Epithelial cell of proximal tubule (primary cell): ENCODE data around the gene ZNF831. TPM values are rescaled to one million over a fixed set of nuclear protein-coding genes. Genes with fewer than 3 reads are reported as not detected.

Source experiments
- DNase-seq: peaks from one replicate; pipeline ENCODE4 v3.0.0-alpha.2; 2011; ENCODE audit warnings: low read depth
- H3K4me3 ChIP-seq: 2 replicates; pipeline ENCODE4 v1.5.1; 2011; ENCODE audit warnings: low read depth, mild to moderate bottlenecking, low read length
- CTCF ChIP-seq: conservative IDR thresholded peaks from 2 replicates; pipeline ENCODE4 v1.5.1; 2012; ENCODE audit warnings: low read depth, mild to moderate bottlenecking, low read length
- total RNA-seq: library from RNA; depleted of rRNA; stranded (reverse); fragments of >200 nt; gene quantifications from 2 replicates; pipeline ENCODE4 v1.2.3, GENCODE V29; 2015

ZNF831 gene
- total RNA-seq, 1 donor from 2014 or later = not detected

DNA sequence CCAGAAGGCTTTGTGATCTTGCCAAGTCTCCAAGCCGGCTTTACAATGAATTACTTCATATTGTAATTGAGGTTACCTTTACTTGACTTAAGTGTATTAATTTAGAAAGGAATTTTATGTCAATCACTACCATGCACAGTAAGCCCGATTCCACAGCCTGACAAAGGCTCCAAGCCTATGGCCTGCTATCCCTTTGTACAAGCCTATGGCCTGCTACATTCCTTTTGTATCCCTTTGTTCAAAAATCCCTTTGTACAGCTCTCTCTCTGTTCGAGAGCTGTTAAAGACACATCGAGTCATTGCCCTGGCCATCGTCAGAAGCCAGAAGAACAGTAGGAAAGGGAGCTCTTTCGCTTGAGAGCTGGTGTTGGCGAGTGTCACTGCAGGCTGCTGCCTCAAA, 134.1 kb downstream of the ZNF831 start:
- DNase-seq = no peak
- no peak for TF ChIP-seq CTCF
- H3K4me3 ChIP-seq = no peak overlapping the region

DNA sequence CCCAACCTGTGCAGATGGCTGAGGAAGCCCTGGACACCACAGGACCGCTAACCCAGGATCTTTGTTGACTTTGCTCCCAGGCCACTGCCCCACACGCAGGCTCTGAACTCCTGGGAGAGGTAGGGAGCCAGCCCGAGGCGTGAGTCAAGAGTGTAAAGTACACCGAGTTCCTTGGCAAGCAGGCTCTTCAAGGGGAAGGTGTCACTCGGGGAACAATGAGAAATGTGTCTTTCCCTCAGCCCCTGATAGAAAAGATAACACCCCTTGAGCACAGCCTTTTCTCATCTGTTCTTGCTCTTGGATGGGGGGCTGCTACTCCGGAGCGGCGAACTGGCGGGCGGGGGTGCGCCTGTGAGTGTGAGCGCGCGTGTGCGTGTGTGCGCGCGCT, 136.3 kb downstream of the ZNF831 start:
- DNase-seq = no peak
- TF ChIP-seq CTCF = no peak
- no peak overlapping the region for H3K4me3 ChIP-seq

DNA sequence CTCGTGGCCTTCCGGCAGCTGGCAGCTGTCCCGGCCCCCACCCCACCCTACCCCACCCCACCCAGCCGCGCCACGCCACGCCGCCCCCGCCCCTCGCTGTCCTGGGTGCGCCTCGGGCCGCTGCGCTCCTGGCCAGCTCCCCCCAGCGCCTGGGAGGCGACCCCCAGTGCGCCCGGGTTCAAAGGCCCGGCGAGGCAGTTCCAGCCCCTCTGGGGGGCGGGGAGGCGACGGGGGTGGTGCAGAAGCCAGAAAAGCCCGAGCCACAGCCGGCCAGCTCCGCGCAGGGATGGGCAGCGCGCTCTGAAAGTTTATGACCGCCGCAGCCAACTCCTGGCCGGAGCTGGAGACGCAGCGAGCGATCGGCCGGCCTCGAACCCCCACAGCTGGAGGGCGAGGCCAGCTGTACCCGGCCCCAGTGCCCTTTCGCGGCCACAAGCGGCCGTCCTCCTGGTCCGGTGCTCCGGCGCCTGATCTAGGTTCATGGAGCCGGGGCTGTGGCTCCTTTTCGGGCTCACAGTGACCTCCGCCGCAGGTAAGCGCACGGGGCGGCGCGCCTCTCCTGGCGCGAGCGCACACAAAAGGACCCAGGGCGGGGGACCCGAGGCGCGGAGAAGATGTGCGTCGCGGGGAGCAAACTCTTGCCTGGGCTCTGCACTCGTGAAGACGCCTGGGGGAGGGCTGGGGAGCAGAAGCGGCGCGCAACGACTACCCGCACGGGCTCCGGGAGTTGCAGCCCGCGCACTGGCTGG, 136.9 kb downstream of the ZNF831 start, which contains the start of gene EDN3:
Gene EDN3 (plus strand): TSS at position 279 of the 749 bp plus-strand sequence. CDS start 202 bp downstream, at position 481.
- DNase-seq = no peak

DNA sequence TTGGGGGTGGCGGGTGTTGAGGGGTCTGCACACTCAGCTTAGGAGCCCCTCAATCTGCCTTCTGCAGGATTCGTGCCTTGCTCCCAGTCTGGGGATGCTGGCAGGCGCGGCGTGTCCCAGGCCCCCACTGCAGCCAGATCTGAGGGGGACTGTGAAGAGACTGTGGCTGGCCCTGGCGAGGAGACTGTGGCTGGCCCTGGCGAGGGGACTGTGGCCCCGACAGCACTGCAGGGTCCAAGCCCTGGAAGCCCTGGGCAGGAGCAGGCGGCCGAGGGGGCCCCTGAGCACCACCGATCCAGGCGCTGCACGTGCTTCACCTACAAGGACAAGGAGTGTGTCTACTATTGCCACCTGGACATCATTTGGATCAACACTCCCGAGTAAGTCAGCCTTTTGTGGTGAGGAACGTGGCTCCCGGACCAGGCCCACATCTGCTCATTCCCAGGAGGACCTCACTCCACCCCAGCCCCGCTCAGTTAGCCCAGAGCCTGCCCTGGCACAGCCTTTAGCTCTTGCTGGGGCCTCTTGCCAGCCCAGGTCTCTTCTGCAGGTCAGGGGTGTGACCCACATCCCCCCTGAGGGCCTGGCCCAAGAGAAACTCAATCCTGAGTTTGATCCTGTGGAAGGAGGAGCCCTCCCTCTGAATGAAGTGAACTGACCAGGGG, 137.9 kb downstream of the ZNF831 start:
- TF ChIP-seq CTCF = no peak
- DNase-seq = no peak
- H3K4me3 ChIP-seq = no peak overlapping the region

More for the DNA sequence above, 136.9 kb downstream of the ZNF831 start, which contains the start of gene EDN3:
- TF ChIP-seq CTCF = no peak
- no peak within 1 kb of the TSS for H3K4me3 ChIP-seq

DNA sequence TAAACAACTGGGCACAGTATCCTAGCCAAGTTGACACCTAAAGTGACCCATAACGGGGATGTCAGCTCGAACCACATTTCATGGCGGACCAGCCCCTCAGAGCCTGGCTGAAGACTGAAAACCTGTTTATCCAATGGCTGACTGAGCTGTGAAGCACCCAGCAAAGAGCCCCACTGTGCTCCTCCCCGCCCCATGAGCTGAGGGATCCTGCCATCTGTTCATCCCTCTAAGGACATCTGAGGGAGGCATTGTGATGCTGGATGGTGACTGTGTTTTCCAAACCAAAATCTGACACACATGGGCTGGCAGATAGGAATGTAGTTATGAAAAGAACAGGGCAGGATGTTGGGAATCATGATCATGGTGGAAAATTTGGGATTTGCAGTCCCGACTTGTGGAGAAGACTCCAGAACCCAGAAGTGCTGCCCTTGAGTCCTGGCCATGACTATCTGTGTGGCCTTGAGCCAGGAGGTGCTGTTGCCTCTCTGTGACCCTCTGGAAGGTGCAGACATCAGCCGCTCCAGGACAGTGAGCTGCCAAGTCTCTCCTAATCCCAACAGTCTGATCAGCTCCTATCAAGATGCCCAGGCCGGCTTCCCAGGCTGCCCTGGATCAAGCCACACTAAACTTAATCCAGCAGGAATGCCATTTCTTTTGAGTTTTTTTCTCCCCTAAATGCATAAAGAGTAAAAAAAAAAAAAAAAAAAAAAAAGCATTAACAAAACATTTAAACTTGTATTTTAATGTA, 142.5 kb downstream of the ZNF831 start:
- TF ChIP-seq CTCF = no peak
- no peak overlapping the region for H3K4me3 ChIP-seq
- DNase-seq = no peak

DNA sequence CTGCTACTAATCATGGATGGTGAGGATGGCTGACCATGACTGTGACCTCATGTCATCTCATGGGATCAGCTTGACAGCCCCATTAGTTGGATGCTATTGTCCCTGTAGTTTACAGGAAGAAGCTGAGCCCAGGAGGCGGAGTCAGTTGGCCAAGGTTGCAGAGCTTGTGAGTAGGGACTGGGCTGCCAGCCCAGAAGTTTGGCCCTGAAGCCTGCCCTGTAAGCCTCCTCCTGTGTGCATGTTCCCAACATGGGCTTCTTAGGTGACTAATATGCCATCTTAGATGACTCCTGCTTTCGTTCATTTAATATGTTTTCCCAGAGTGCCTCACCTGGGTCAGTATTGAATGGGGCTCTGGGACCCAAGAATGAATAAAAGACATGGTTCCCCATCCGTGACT, 143.6 kb downstream of the ZNF831 start:
- no peak for TF ChIP-seq CTCF
- DNase-seq = no peak
- no peak overlapping the region for H3K4me3 ChIP-seq

Other genes with a start within 250 kb of the ZNF831 start
- 52.4 and 83.1 TPM in 2 replicates for gene NELFCD, start 182.6 kb upstream of the ZNF831 start, total RNA-seq
- 98.1 and 109 TPM in 2 replicates for gene CTSZ, start 156.6 kb upstream of the ZNF831 start, total RNA-seq
- gene TUBB1, start 144.4 kb upstream of the ZNF831 start, total RNA-seq = not detected in 2 replicates
- gene ATP5F1E, start 131.5 kb upstream of the ZNF831 start, total RNA-seq = 31.9 and 46.4 TPM in 2 replicates
- 75.7 and 76.3 TPM in 2 replicates for gene PRELID3B, start 121.0 kb upstream of the ZNF831 start, total RNA-seq
- not detected in 2 replicates for gene EDN3, start 136.8 kb downstream of the ZNF831 start, total RNA-seq